Stimulated activated CD8-positive, alpha-beta memory T cell treated with anti-CD3 and anti-CD28 coated beads, Interleukin-15, amount 100 ng/mL, for 1 hour (primary cell): Measurements from ENCODE around the gene RPTOR.

Experiments
- DNase-seq: peaks from one replicate; pipeline ENCODE4 v3.0.0-alpha.2; 2020; ENCODE audit warnings: low read depth

Gene RPTOR

DNA sequence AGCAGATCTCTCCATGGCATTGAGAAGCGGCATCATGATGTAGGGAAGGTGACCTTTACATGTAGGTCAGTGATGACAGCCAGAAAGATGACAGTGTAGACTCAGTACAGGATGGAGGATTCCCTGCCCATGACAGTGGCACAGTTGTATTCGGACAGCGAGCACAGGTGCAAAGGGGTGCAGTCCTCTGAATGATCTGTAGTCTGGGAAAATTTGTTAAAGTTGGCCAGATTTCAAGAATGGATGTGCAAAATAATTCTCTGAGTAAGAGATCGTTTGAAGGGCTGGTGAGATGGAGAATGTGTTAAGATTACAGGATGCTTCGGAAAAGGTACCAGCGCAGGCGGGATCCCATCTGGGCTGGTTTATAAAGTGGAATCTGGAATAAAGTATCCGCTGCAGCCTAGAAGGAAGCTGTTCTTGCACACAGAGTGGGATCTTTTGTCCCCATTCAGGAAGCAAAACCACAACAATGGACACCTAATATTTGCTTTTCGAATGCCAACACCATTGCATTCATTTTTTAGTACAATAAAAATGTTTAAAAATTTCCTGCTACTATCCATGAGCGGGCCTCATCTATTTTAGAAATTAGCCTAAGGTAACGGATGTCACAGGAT, 101.2 kb downstream of the RPTOR start:
- no peak for DNase-seq

DNA sequence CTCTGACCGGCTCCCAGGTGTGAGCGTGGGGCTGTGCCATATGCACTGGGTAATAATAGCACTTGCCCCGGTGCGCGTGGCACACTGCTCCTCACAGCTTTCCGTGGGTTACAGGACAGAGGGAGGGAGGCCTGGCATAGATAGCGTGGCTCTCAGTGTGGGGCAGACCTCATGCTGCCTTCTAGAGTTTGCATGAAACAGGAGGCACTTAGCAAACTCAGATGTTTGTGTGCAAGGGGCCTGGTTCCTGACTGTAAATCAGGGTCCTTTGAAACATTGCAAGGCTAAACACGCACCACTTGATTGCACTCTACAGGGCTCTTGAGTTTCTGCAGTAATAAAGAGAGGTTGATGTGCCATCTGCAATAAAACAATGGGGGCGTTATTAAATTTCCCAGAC, 101.7 kb downstream of the RPTOR start:
- no peak for DNase-seq

GRCh38 chr17:80647746-80648145, 103.1 kb downstream of the RPTOR start:
- DNase-seq: no peak

- no peak for DNase-seq
These were observed 104.6 kb downstream of the RPTOR start for GRCh38 chr17:80649200-80649644.

GRCh38 chr17:80649672-80650330, 105.2 kb downstream of the RPTOR start:
- peak; percentile 20 for DNase-seq

GRCh38 chr17:80650331-80650672, 105.7 kb downstream of the RPTOR start:
- no peak for DNase-seq

DNA sequence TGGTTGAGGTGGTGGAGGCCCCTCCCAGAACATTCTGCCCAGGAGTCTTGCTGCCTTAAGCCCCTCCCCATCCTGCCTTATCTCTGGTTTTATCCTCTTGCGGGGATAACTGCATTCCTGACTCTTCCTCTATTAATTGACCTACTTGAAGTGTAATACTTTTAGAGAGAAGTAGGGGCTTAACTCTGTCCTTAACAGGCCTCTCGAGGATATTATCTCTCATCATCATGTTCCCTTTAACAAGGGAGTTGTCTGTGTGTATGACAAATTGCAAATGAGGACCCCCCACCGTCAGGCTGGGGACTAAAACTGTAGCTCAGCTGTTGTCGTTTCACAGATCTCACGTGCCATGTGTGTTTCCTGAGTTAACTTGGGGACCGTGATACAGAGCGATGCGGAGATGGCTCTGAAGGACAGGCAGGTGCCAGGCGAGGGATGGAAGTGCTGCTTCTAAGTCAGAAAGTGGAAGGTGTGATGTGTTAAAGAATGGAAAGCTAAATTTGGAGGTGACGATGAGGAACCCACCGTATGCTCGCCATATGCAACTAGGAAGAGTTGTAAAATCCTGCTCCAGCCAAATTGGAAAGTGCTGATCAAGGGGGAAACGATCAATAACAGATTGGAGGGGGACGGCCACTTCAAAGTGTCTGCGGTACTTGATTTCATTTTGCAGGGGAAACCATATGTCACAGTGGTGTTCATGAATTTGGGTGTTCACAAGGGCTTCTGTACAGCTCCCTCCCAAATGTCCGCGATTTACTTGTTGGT, 106.3 kb downstream of the RPTOR start:
- DNase-seq: no peak

GRCh38 chr17:80652756-80653330, 108.2 kb downstream of the RPTOR start:
- no peak for DNase-seq

GRCh38 chr17:80653856-80654255, 109.2 kb downstream of the RPTOR start:
- no peak for DNase-seq

DNA sequence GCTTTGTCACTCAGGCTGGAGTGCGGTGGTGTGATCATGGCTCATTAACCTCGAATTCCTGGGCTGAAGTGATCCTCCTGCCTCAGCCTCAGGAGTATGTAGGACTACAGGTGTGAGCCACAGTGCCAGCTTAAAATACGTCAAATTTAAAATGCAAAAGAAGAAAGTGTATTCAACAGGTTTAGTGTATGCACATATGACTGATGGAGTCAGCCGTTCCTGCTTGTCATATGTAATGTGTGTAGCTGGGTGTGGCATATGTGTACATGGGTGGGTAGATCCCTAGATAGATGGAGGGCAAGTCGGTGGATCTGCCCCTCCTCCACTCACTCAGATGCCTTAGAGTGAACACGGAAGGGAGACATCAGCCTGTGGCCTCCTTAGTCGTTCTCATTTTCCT, 111.0 kb downstream of the RPTOR start:
- no peak for DNase-seq

DNA sequence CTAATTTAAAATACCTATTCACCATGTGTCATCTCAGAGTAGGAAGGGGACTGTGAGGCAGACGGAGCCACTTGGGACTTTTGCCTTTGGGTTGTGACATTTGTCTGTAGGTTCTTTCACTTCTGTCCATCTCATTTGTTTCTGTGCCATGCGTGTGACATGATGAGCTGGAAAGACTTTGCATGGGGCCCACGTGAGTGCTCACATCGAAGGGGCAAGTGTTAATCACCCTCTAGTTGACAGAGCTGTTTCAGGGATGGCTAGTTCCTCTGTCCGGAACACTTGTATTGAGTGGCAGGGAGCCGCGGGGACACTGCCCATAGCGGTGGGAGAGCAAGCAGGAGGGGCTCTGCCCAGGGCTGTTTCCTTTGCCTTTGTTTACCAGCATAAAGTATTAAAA, 112.0 kb downstream of the RPTOR start:
- DNase-seq: no peak

GRCh38 chr17:80657561-80657960, 112.9 kb downstream of the RPTOR start:
- no peak for DNase-seq

- DNase-seq: no peak
These were observed 114.2 kb downstream of the RPTOR start for GRCh38 chr17:80658821-80659220.

DNA sequence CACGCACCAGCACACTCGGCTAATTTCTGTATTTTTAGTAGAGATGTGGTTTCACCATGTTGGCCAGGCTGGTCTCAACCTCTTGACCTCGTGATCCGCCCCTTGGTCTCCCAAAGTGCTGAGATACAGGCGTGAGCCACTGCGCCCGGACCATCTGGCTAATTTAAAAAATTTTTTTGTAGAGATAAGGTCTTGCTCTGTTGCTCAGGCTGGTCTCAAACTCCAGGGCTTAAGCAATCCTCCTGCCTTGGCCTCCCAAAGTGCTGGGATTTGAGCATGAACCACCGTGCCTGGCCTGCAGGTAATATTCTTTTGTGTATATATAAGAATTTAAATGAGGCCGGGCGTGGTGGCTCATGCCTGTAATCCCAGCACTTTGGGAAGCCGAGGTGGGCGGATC, 115.0 kb downstream of the RPTOR start:
- no peak for DNase-seq

DNA sequence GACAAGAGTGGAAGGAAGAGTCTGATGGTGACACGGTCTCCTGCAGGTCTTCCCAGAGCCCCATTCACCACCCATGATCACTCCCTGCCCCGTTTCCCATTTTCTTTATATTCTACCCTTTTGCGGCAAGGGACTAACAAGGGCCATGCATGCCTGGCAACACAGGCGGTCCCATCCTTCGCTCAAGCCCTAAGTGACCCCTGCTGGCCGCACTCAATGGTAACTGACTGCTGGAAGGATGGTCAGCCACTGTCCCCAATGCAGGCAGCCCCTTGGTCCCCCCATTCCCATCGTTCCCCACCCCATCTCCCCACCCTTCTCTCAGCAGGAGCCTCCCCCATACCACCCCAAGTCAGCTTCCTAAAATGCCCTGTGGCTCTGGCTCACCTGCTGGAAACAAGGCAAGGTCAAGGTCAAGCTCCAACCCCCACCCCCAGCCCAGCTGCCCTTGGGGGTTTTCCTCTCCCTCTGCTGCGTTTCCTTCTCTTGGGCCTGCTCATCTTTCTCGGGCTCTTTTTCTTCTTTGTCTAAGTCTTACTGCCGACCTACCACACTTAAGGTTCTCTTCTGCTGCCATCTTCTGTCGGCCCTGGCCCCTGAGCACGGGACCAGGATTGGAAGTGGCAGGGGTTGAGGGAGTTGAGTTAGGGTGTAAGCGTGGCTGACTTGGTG, 116.0 kb downstream of the RPTOR start:
- no peak for DNase-seq

GRCh38 chr17:80662557-80662956, 117.9 kb downstream of the RPTOR start:
- DNase-seq: no peak

GRCh38 chr17:80663781-80664206, 119.2 kb downstream of the RPTOR start:
- no peak for DNase-seq

GRCh38 chr17:80664217-80664790, 119.7 kb downstream of the RPTOR start:
- DNase-seq: no peak

DNA sequence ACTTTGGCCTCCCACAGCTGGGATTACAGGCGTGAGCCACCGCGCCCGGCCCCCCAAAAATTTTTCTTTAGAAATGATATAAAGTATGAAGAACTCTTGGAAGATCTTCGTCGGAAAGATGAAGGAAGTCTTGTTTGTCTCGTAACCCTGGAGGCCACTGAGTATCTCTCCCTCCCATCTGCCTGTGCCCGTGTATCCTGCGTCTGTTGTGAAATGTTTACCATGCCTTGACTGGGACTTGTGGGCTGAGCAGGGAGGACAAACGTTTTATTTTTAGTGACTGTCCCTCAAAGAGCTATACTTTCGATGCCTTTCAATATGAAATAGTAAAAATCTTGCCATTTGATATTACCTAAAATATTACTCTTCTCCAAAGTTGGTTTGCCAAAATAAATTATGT, 121.2 kb downstream of the RPTOR start:
- no peak for DNase-seq

DNA sequence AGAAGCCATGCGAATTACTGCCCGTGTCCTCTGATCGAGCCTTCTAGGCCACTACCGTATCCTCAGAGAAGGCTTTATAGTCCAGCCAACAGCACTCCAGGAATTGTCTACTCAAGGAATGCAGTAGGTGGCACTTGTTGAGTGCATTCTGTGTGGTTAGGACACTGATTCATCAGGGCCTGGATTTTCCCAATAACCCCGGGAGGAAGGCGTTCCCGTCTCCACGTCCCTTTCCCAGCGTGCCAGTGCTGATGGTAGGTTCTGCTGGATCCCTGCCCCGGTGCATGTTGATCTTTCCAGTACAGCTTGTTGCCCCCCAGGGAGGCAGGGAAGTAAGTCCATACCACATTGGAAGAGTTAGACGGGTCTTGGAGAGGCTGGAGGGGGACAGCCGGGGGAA, 122.2 kb downstream of the RPTOR start:
- no peak for DNase-seq

GRCh38 chr17:80667462-80668277, 123.0 kb downstream of the RPTOR start:
- no peak for DNase-seq
